Measurements from ENCODE around the gene NXNL1. TPM values are rescaled to one million over a fixed set of nuclear protein-coding genes. Genes with fewer than 3 reads are reported as not detected.

Gene NXNL1
- total and polyA plus RNA-seq, 4 donors = not detected

DNA sequence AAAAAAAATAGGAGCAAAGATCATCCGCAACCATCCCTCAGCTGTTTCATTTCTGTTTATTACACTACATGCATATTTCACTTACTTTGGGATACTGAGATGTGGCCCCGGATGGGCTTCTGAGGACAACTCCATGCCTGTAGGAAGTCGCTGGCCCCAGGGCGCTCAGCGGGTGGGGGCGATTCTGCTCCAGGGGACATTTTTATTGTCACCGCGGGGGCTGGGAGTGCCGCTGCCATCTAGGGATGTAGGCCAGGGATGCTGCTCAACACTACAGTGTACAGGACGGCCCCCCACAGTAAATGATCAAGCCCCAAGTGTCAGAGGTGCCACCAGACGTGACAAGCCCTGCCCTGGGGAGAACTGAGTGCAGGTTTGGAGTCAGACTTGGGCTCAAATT, 48.9 kb downstream of the NXNL1 start:
- no peak for DNase-seq (ENCODE audit: low spot score)
- WGBS = 78% methylated on average over 11 of the region's 11 CpGs
- TF ChIP-seq FOXA1 (IDR thresholded peaks at IDR 0.05) = no peak
- no peak for TF ChIP-seq FOXA2 (IDR thresholded peaks at IDR 0.05)
- no peak for TF ChIP-seq NR2F2 (IDR thresholded peaks at IDR 0.05)
- TF ChIP-seq, protein P1, sequence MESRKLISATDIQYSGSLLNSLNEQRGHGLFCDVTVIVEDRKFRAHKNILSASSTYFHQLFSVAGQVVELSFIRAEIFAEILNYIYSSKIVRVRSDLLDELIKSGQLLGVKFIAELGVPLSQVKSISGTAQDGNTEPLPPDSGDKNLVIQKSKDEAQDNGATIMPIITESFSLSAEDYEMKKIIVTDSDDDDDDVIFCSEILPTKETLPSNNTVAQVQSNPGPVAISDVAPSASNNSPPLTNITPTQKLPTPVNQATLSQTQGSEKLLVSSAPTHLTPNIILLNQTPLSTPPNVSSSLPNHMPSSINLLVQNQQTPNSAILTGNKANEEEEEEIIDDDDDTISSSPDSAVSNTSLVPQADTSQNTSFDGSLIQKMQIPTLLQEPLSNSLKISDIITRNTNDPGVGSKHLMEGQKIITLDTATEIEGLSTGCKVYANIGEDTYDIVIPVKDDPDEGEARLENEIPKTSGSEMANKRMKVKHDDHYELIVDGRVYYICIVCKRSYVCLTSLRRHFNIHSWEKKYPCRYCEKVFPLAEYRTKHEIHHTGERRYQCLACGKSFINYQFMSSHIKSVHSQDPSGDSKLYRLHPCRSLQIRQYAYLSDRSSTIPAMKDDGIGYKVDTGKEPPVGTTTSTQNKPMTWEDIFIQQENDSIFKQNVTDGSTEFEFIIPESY (IDR thresholded peaks at IDR 0.05) = no peak
- TF ChIP-seq HNF4G (IDR thresholded peaks at IDR 0.05) = no peak
- TF ChIP-seq HNF4A (conservative IDR thresholded peaks at IDR 0.05) = no peak
- TF ChIP-seq, protein P2, sequence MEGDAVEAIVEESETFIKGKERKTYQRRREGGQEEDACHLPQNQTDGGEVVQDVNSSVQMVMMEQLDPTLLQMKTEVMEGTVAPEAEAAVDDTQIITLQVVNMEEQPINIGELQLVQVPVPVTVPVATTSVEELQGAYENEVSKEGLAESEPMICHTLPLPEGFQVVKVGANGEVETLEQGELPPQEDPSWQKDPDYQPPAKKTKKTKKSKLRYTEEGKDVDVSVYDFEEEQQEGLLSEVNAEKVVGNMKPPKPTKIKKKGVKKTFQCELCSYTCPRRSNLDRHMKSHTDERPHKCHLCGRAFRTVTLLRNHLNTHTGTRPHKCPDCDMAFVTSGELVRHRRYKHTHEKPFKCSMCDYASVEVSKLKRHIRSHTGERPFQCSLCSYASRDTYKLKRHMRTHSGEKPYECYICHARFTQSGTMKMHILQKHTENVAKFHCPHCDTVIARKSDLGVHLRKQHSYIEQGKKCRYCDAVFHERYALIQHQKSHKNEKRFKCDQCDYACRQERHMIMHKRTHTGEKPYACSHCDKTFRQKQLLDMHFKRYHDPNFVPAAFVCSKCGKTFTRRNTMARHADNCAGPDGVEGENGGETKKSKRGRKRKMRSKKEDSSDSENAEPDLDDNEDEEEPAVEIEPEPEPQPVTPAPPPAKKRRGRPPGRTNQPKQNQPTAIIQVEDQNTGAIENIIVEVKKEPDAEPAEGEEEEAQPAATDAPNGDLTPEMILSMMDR (IDR thresholded peaks at IDR 0.05; ENCODE audit: low read depth, low read length, missing input control) = no peak
- TF ChIP-seq SP1 (IDR thresholded peaks at IDR 0.05) = no peak
- TF ChIP-seq GABPA (IDR thresholded peaks at IDR 0.05 in 1 of 2, conservative IDR thresholded peaks at IDR 0.05 in 1 of 2) = no peak
- TF ChIP-seq JUND (IDR thresholded peaks at IDR 0.05) = no peak
- TF ChIP-seq YY1 (IDR thresholded peaks at IDR 0.05) = no peak
- TF ChIP-seq RXRA (IDR thresholded peaks at IDR 0.05) = no peak
- TF ChIP-seq, protein P3, sequence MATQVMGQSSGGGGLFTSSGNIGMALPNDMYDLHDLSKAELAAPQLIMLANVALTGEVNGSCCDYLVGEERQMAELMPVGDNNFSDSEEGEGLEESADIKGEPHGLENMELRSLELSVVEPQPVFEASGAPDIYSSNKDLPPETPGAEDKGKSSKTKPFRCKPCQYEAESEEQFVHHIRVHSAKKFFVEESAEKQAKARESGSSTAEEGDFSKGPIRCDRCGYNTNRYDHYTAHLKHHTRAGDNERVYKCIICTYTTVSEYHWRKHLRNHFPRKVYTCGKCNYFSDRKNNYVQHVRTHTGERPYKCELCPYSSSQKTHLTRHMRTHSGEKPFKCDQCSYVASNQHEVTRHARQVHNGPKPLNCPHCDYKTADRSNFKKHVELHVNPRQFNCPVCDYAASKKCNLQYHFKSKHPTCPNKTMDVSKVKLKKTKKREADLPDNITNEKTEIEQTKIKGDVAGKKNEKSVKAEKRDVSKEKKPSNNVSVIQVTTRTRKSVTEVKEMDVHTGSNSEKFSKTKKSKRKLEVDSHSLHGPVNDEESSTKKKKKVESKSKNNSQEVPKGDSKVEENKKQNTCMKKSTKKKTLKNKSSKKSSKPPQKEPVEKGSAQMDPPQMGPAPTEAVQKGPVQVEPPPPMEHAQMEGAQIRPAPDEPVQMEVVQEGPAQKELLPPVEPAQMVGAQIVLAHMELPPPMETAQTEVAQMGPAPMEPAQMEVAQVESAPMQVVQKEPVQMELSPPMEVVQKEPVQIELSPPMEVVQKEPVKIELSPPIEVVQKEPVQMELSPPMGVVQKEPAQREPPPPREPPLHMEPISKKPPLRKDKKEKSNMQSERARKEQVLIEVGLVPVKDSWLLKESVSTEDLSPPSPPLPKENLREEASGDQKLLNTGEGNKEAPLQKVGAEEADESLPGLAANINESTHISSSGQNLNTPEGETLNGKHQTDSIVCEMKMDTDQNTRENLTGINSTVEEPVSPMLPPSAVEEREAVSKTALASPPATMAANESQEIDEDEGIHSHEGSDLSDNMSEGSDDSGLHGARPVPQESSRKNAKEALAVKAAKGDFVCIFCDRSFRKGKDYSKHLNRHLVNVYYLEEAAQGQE (IDR thresholded peaks at IDR 0.05) = no peak
- TF ChIP-seq, protein P4, sequence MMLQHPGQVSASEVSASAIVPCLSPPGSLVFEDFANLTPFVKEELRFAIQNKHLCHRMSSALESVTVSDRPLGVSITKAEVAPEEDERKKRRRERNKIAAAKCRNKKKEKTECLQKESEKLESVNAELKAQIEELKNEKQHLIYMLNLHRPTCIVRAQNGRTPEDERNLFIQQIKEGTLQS (IDR thresholded peaks at IDR 0.05) = no peak
- TF ChIP-seq TAF1 (conservative IDR thresholded peaks at IDR 0.05) = no peak
- TF ChIP-seq, protein P5, sequence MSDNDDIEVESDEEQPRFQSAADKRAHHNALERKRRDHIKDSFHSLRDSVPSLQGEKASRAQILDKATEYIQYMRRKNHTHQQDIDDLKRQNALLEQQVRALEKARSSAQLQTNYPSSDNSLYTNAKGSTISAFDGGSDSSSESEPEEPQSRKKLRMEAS (IDR thresholded peaks at IDR 0.05) = no peak
- Histone ChIP-seq H3K9ac (ENCODE audit: low read depth in 1 of 2, low read length in 2 of 2) (no peak overlapping the region), H3K9me3 (ENCODE audit: control insufficient read depth in 4 of 4, low read length in 3 of 4) (no peaks in the 10 kb centered on the region), H3K36me3 (ENCODE audit: control insufficient read depth in 4 of 4, insufficient read depth in 3 of 4, low read depth in 1 of 4, low read length in 3 of 4) (peaks cover 2 to 12% (median 6%) of the 10 kb centered on the region in 4 donors), H3K4me3 (ENCODE audit: low read depth in 1 of 3, low read length in 3 of 3) (no peak overlapping the region), H3K27me3 (ENCODE audit: control insufficient read depth in 4 of 4, insufficient read depth in 4 of 4, low read length in 3 of 4) (no peaks in the 10 kb centered on the region), H3K27ac (ENCODE audit: low read depth in 1 of 2, low read length in 2 of 2) (peak overlapping the region in 1 of 2 donors; percentile 20), H3K4me1 (ENCODE audit: control insufficient read depth in 4 of 4, insufficient read depth in 4 of 4, low read length in 3 of 4) (peaks cover 0 to 4% (median 3%) of the 10 kb centered on the region in 4 donors)

DNA sequence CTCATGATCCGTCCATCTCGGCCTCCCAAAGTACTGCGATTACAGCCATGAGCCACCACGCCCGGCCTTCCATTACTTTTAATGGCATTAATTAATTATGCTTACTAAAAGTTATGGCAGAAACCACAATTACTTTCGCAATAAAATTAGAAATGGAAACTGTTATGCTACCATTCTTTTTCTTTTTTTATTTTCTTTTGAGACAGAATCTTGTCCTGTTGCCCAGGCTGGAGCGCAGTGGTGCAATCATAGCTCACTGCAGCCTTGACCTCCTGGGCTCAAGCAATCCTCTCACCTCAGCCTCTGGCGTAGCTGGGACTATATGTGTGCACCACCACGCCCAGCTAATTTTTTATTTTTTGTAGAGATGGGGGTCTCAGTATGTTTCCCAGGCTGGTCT, 50.7 kb downstream of the NXNL1 start:
- Histone ChIP-seq H3K27ac (ENCODE audit: low read depth in 1 of 2, low read length in 2 of 2) (no peak overlapping the region), H3K36me3 (ENCODE audit: control insufficient read depth in 4 of 4, insufficient read depth in 3 of 4, low read depth in 1 of 4, low read length in 3 of 4) (peaks cover 2 to 9% (median 4%) of the 10 kb centered on the region in 4 donors), H3K9ac (ENCODE audit: low read depth in 1 of 2, low read length in 2 of 2) (no peak overlapping the region), H3K4me3 (ENCODE audit: low read depth in 1 of 3, low read length in 3 of 3) (no peak overlapping the region), H3K27me3 (ENCODE audit: control insufficient read depth in 4 of 4, insufficient read depth in 4 of 4, low read length in 3 of 4) (no peaks in the 10 kb centered on the region), H3K4me1 (ENCODE audit: control insufficient read depth in 4 of 4, insufficient read depth in 4 of 4, low read length in 3 of 4) (peaks cover 0 to 15% (median 12%) of the 10 kb centered on the region in 4 donors), H3K9me3 (ENCODE audit: control insufficient read depth in 4 of 4, low read length in 3 of 4) (no peaks in the 10 kb centered on the region)
- DNase-seq (ENCODE audit: low spot score) = no peak
- 92% methylated on average over 9 of the region's 9 CpGs for WGBS
- TF ChIP-seq, protein P3 (IDR thresholded peaks at IDR 0.05) = no peak
- TF ChIP-seq GABPA (IDR thresholded peaks at IDR 0.05 in 1 of 2, conservative IDR thresholded peaks at IDR 0.05 in 1 of 2) (no peak), JUND (IDR thresholded peaks at IDR 0.05) (no peak), HNF4G (IDR thresholded peaks at IDR 0.05) (no peak), SP1 (IDR thresholded peaks at IDR 0.05) (no peak), TAF1 (conservative IDR thresholded peaks at IDR 0.05) (no peak), RXRA (IDR thresholded peaks at IDR 0.05) (no peak), HNF4A (conservative IDR thresholded peaks at IDR 0.05) (peak in 1 of 2 donors; percentile 13)
